Fibroblast of the conjunctiva (primary cell): ENCODE measurements around the gene PTAFR.

Experiments
- DNase-seq: peaks from one replicate; pipeline ENCODE4 v3.0.0-alpha.2; 2010; ENCODE audit warnings: low read depth

PTAFR gene

GRCh38 chr1:28175955-28176485 lies 470 bp downstream of the PTAFR start:
- DNase-seq, result no peak

- DNase-seq, result no peak
These were observed 2.6 kb downstream of the PTAFR start for GRCh38 chr1:28173980-28174297.

- no peak for DNase-seq
These were observed 3.1 kb downstream of the PTAFR start for GRCh38 chr1:28173151-28173979.

GRCh38 chr1:28172713-28173150 lies 3.8 kb downstream of the PTAFR start:
- no peak for DNase-seq

- no peak for DNase-seq
These were observed 5.2 kb downstream of the PTAFR start for GRCh38 chr1:28171246-28171645.

GRCh38 chr1:28170001-28170596 lies 6.4 kb downstream of the PTAFR start:
- DNase-seq, result no peak

GRCh38 chr1:28163496-28164161 lies 12.9 kb downstream of the PTAFR start:
- DNase-seq, result no peak

- no peak for DNase-seq
These were observed 14.3 kb downstream of the PTAFR start for GRCh38 chr1:28162151-28162550.

- no peak for DNase-seq
These were observed 14.7 kb downstream of the PTAFR start for GRCh38 chr1:28161751-28162150.

GRCh38 chr1:28160782-28161266 lies 15.7 kb downstream of the PTAFR start:
- peak; percentile 53 for DNase-seq

GRCh38 chr1:28159680-28160079 lies 16.8 kb downstream of the PTAFR start:
- DNase-seq, result no peak

GRCh38 chr1:28159243-28159642 lies 17.2 kb downstream of the PTAFR start:
- DNase-seq, result no peak

GRCh38 chr1:28157894-28158293 lies 18.6 kb downstream of the PTAFR start:
- no peak for DNase-seq

GRCh38 chr1:28156821-28157220 lies 19.7 kb downstream of the PTAFR start:
- no peak for DNase-seq

- no peak for DNase-seq
These were observed 20.9 kb downstream of the PTAFR start for GRCh38 chr1:28155628-28156027.

GRCh38 chr1:28154078-28154594 lies 22.4 kb downstream of the PTAFR start:
- no peak for DNase-seq

- DNase-seq, result no peak
These were observed 26.2 kb downstream of the PTAFR start for GRCh38 chr1:28150125-28150780.

GRCh38 chr1:28148880-28149195 lies 27.7 kb downstream of the PTAFR start:
- no peak for DNase-seq

GRCh38 chr1:28147264-28148094 lies 29.0 kb downstream of the PTAFR start:
- DNase-seq, result no peak

GRCh38 chr1:28145728-28146127 lies 30.8 kb downstream of the PTAFR start:
- DNase-seq, result no peak
